CD4-positive, alpha-beta T cell (primary cell): ENCODE results near the gene TDRD10. TPM values are rescaled to one million over a fixed set of nuclear protein-coding genes. Genes with fewer than 3 reads are reported as not detected.

Experiments
- ATAC-seq: fragments of 200-7000 bp; cut with Tn5 transposase; one replicate; pipeline ENCODE4 v1.10.0; 2022; ENCODE audit warnings: mild to moderate bottlenecking; ENCODE audit not compliant: poor library complexity
- CTCF ChIA-PET: fragments of 350-600 bp; sonication (Branson Sonifier 250); formaldehyde crosslinking; loops from one replicate; lab custom pipeline; 2021; ENCODE audit warnings: antibody characterized with exemption, inconsistent platforms; lab: Charles Lee
- POLR2A ChIA-PET: fragments of 350-600 bp; sonication (Branson Sonifier 250); formaldehyde crosslinking; loops from one replicate; lab custom pipeline; 2021; ENCODE audit warnings: antibody characterized with exemption, inconsistent platforms; lab: Charles Lee
- DNase-seq, 14 experiments: peaks; one replicate each; pipeline ENCODE4 v3.0.0-alpha.2; 2013 to 2020; ENCODE audit warnings: mixed read lengths in 2 of 14
- H3K27ac ChIP-seq, 2 donors: one replicate each; pipeline versions ENCODE4 v1.5.1 to v1.7.0; 2013; ENCODE audit warnings: low read length in 2 of 2, low read depth in 1 of 2, mild to moderate bottlenecking in 1 of 2
- H3K27me3 ChIP-seq, 2 experiments: 1 replicate in 1 of 2; 2 replicates in 1 of 2; pipeline versions ENCODE4 v1.6.1 to v1.7.0; 2013; ENCODE audit warnings: low read length in 2 of 2, control low read depth in 1 of 2, mild to moderate bottlenecking in 1 of 2, moderate library complexity in 1 of 2; ENCODE audit not compliant: insufficient read depth in 2 of 2, control insufficient read depth in 1 of 2
- H3K36me3 ChIP-seq: one replicate; pipeline ENCODE4 v1.6.1; 2013; ENCODE audit warnings: low read length, control low read depth; ENCODE audit not compliant: insufficient read depth
- H3K4me1 ChIP-seq: one replicate; pipeline ENCODE4 v1.6.1; 2013; ENCODE audit warnings: low read length, control low read depth; ENCODE audit not compliant: insufficient read depth
- H3K4me3 ChIP-seq: one replicate; pipeline ENCODE4 v1.5.1; 2013; ENCODE audit warnings: mild to moderate bottlenecking, low read length, moderate library complexity
- H3K9me3 ChIP-seq, 2 experiments: 1 replicate in 1 of 2; 2 replicates in 1 of 2; pipeline versions ENCODE4 v1.6.1 to v1.7.0; 2013; ENCODE audit warnings: low read length in 2 of 2, mild to moderate bottlenecking in 2 of 2, control low read depth in 1 of 2, moderate library complexity in 1 of 2; ENCODE audit not compliant: control insufficient read depth in 1 of 2, insufficient read depth in 1 of 2
- H3K27ac Mint-ChIP-seq: one replicate; pipeline ENCODE4 v1.8.0; 2020; ENCODE audit warnings: mixed read lengths
- H3K27me3 Mint-ChIP-seq: one replicate; pipeline ENCODE4 v1.8.0; 2021; ENCODE audit warnings: mixed read lengths
- H3K36me3 Mint-ChIP-seq: one replicate; pipeline ENCODE4 v1.8.0; 2021; ENCODE audit warnings: low read depth, mixed read lengths
- H3K4me1 Mint-ChIP-seq: one replicate; pipeline ENCODE4 v1.8.0; 2021; ENCODE audit warnings: low read depth, mixed read lengths
- H3K4me3 Mint-ChIP-seq: one replicate; pipeline ENCODE4 v1.8.0; 2020; ENCODE audit warnings: mild to moderate bottlenecking, mixed read lengths
- H3K9me3 Mint-ChIP-seq: one replicate; pipeline ENCODE4 v1.8.0; 2020; ENCODE audit warnings: mixed read lengths
- CTCF ChIP-seq: fragments of 200-600 bp; IDR thresholded peaks from one replicate; pipeline ENCODE4 v1.8.0; 2022; ENCODE audit warnings: antibody characterized with exemption, mild to moderate bottlenecking
- intact Hi-C, 2 experiments: fragments of 100-400 bp; cut with DNase I in 1 of 2; cut with micrococcal nuclease in 1 of 2; formaldehyde crosslinking; loops; one replicate each; pipeline versions ENCODE4 v1.15.1 to v1.9.0; 2023 to 2025; cut with DNase I, micrococcal nuclease
- total RNA-seq, 174 experiments: library from RNA in 2 of 174; stranded (reverse) in 2 of 174; gene quantifications; one replicate each; pipeline ENCODE4 v1.2.3 and lab custom pipeline; 2021 to 2026

Gene TDRD10
- total RNA-seq, 2 experiments from 2014 or later, result not detected

GRCh38 chr1:154536570-154536969 is 34.6 kb downstream of the TDRD10 start:
- Histone ChIP-seq H3K27me3 (no peaks in the 10 kb centered on the region), H3K4me3 (no peak overlapping the region), H3K4me1 (no peaks in the 10 kb centered on the region), H3K9me3 (peaks cover 0 to 5% of the 10 kb centered on the region in 2 experiments), H3K36me3 (no peaks in the 10 kb centered on the region), H3K27ac (no peak overlapping the region)
- Mint-ChIP-seq H3K9me3 (no peaks in the 10 kb centered on the region), H3K27me3 (peaks cover 12% of the 10 kb centered on the region), H3K36me3 (no peaks in the 10 kb centered on the region), H3K4me1 (no peaks in the 10 kb centered on the region), H3K4me3 (no peak overlapping the region), H3K27ac (no peak overlapping the region)
- TF ChIP-seq CTCF, result no peak
- ATAC-seq, result no peak
- POLR2A ChIA-PET, result no interaction called here
- intact Hi-C loops, result no loop called here
- no peak for DNase-seq
- CTCF ChIA-PET, result no interaction called here

GRCh38 chr1:154539486-154540483 is 37.8 kb downstream of the TDRD10 start:
- no peak for TF ChIP-seq CTCF
- ChIA-PET POLR2A (no interaction called here), CTCF (no interaction called here)
- Mint-ChIP-seq H3K27me3 (peaks cover 5% of the 10 kb centered on the region), H3K27ac (no peak overlapping the region), H3K4me1 (no peaks in the 10 kb centered on the region), H3K9me3 (no peaks in the 10 kb centered on the region), H3K36me3 (no peaks in the 10 kb centered on the region), H3K4me3 (no peak overlapping the region)
- Histone ChIP-seq H3K4me3 (no peak overlapping the region), H3K9me3 (no peaks in the 10 kb centered on the region), H3K27me3 (no peaks in the 10 kb centered on the region), H3K4me1 (no peaks in the 10 kb centered on the region), H3K36me3 (no peaks in the 10 kb centered on the region), H3K27ac (no peak overlapping the region)
- ATAC-seq (no peak), DNase-seq (no peak)
- intact Hi-C loops, result loop anchor here in 1 of 2 experiments (10.0 kb wide), 1 partner anchor 215 kb away; the partner anchor contains the start of genes AQP10 and ATP8B2

GRCh38 chr1:154541231-154541630 is 39.2 kb downstream of the TDRD10 start:
- no peaks in the 10 kb centered on the region for H3K4me1 Mint-ChIP-seq
- no peak overlapping the region for H3K27ac ChIP-seq
- DNase-seq (no peak), ATAC-seq (no peak)
- peaks cover 4% of the 10 kb centered on the region for H3K27me3 Mint-ChIP-seq
- no peak overlapping the region for H3K27ac Mint-ChIP-seq
- ChIA-PET POLR2A (interaction anchor here (0.5 kb wide), 1 partner anchor 107 kb away, joined by 3 read pairs; no protein-coding TSS in a partner anchor), CTCF (no interaction called here)
- H3K9me3 ChIP-seq, result no peaks in the 10 kb centered on the region
- H3K4me1 ChIP-seq, result no peaks in the 10 kb centered on the region
- H3K4me3 ChIP-seq, result no peak overlapping the region
- TF ChIP-seq CTCF, result no peak
- H3K27me3 ChIP-seq, result no peaks in the 10 kb centered on the region
- H3K4me3 Mint-ChIP-seq, result no peak overlapping the region
- intact Hi-C loops, result loop anchor here in 1 of 2 experiments (10.0 kb wide), 1 partner anchor 216 kb away; the partner anchor contains the start of genes AQP10 and ATP8B2
- H3K9me3 Mint-ChIP-seq, result no peaks in the 10 kb centered on the region
- H3K36me3 ChIP-seq, result no peaks in the 10 kb centered on the region
- H3K36me3 Mint-ChIP-seq, result no peaks in the 10 kb centered on the region
